ENCODE measurements around the gene MSL3B.

Gene MSL3B

GRCh38 chr2:233866479-233866878 is 1.7 kb downstream of the MSL3B start:
- Mint-ChIP-seq H3K36me3 (ENCODE audit: low read depth) (peaks cover 15% of the 10 kb centered on the region), H3K4me1 (ENCODE audit: low read depth) (peaks cover 3% of the 10 kb centered on the region), H3K9me3 (peaks cover 18% of the 10 kb centered on the region), H3K27me3 (ENCODE audit: low read depth) (peaks cover 7% of the 10 kb centered on the region), H3K4me3 (no peak overlapping the region), H3K27ac (no peak overlapping the region)
- intact Hi-C loops (cut with micrococcal nuclease), result no loop called here
- CTCF ChIA-PET, result interaction anchor here (3.1 kb wide), 1 partner anchor 9 kb away, joined by 15 read pairs; no protein-coding TSS in a partner anchor
- DNase-seq, result no peak

GRCh38 chr2:233865838-233866237 is 2.3 kb downstream of the MSL3B start:
- CTCF ChIA-PET, result interaction anchor here (0.6 to 3.1 kb wide), 2 partner anchors 8 to 256 kb away, joined by 4 to 15 read pairs; no protein-coding TSS in a partner anchor
- Mint-ChIP-seq H3K36me3 (ENCODE audit: low read depth) (peaks cover 15% of the 10 kb centered on the region), H3K9me3 (peaks cover 18% of the 10 kb centered on the region), H3K27ac (no peak overlapping the region), H3K4me3 (no peak overlapping the region), H3K27me3 (ENCODE audit: low read depth) (peaks cover 2% of the 10 kb centered on the region), H3K4me1 (ENCODE audit: low read depth) (peaks cover 3% of the 10 kb centered on the region)
- intact Hi-C loops (cut with micrococcal nuclease), result no loop called here
- DNase-seq, result no peak

- peaks cover 15% of the 10 kb centered on the region for H3K9me3 Mint-ChIP-seq
Observed at GRCh38 chr2:233862261-233862768, 5.9 kb downstream of the MSL3B start.

GRCh38 chr2:233858331-233858730 is 9.9 kb downstream of the MSL3B start:
- Mint-ChIP-seq H3K4me3 (no peak overlapping the region), H3K4me1 (ENCODE audit: low read depth) (peaks cover 9% of the 10 kb centered on the region), H3K27me3 (ENCODE audit: low read depth) (peaks cover 3% of the 10 kb centered on the region), H3K27ac (no peak overlapping the region), H3K9me3 (no peaks in the 10 kb centered on the region), H3K36me3 (ENCODE audit: low read depth) (peaks cover 12% of the 10 kb centered on the region)
- DNase-seq, result no peak
- intact Hi-C loops (cut with micrococcal nuclease), result loop anchor here (10.0 kb wide), 2 partner anchors 504 to 774 kb away; partner anchors contain the start of gene DGKD
- CTCF ChIA-PET, result interaction anchor here (0.6 to 2.0 kb wide), 7 partner anchors 8 to 96 kb away, joined by 3 to 15 read pairs (median 3); partner anchors contain the start of genes MSL3B and TRPM8

More at GRCh38 chr2:233862261-233862768, 5.9 kb downstream of the MSL3B start:
- no peak for DNase-seq
- Mint-ChIP-seq H3K27me3 (ENCODE audit: low read depth) (no peaks in the 10 kb centered on the region), H3K4me1 (ENCODE audit: low read depth) (no peaks in the 10 kb centered on the region), H3K36me3 (ENCODE audit: low read depth) (peaks cover 9% of the 10 kb centered on the region), H3K4me3 (no peak overlapping the region), H3K27ac (no peak overlapping the region)
- intact Hi-C loops (cut with micrococcal nuclease), result no loop called here
- CTCF ChIA-PET, result interaction anchor here (1.2 kb wide), 1 partner anchor 159 kb away, joined by 3 read pairs; no protein-coding TSS in a partner anchor

- H3K27ac Mint-ChIP-seq, result no peak overlapping the region
- H3K4me1 Mint-ChIP-seq (ENCODE audit: low read depth), result peaks cover 12% of the 10 kb centered on the region
- CTCF ChIA-PET, result interaction anchor here (0.6 to 2.0 kb wide), 8 partner anchors 9 to 601 kb away, joined by 3 to 15 read pairs (median 3); partner anchors contain the start of genes MSL3B and TRPM8
- H3K36me3 Mint-ChIP-seq (ENCODE audit: low read depth), result peaks cover 19% of the 10 kb centered on the region
- H3K27me3 Mint-ChIP-seq (ENCODE audit: low read depth), result peaks cover 4% of the 10 kb centered on the region
- peak; percentile 68 for DNase-seq
- no peak overlapping the region for H3K4me3 Mint-ChIP-seq
- no peaks in the 10 kb centered on the region for H3K9me3 Mint-ChIP-seq
- intact Hi-C loops (cut with micrococcal nuclease), result loop anchor here (10.0 kb wide), 2 partner anchors 503 to 773 kb away; partner anchors contain the start of gene DGKD
Observed at GRCh38 chr2:233857511-233858141, 10.6 kb downstream of the MSL3B start.

- peaks cover 7% of the 10 kb centered on the region for H3K27me3 Mint-ChIP-seq (ENCODE audit: low read depth)
- no peak overlapping the region for H3K27ac Mint-ChIP-seq
- intact Hi-C loops (cut with micrococcal nuclease), result loop anchor here (10.0 kb wide), 2 partner anchors 501 to 771 kb away; partner anchors contain the start of gene DGKD
- H3K36me3 Mint-ChIP-seq (ENCODE audit: low read depth), result peaks cover 32% of the 10 kb centered on the region
- peak; percentile 6 for DNase-seq
- no peak overlapping the region for H3K4me3 Mint-ChIP-seq
- H3K9me3 Mint-ChIP-seq, result no peaks in the 10 kb centered on the region
- CTCF ChIA-PET, result interaction anchor here (0.6 kb wide), 1 partner anchor 258 kb away, joined by 3 read pairs; no protein-coding TSS in a partner anchor
- peaks cover 17% of the 10 kb centered on the region for H3K4me1 Mint-ChIP-seq (ENCODE audit: low read depth)
Observed at GRCh38 chr2:233856184-233856583, 12.0 kb downstream of the MSL3B start.

GRCh38 chr2:233855345-233855744 is 12.8 kb downstream of the MSL3B start:
- H3K36me3 Mint-ChIP-seq (ENCODE audit: low read depth), result peaks cover 39% of the 10 kb centered on the region
- H3K4me3 Mint-ChIP-seq, result peak overlapping the region; percentile 93
- H3K27ac Mint-ChIP-seq, result no peak overlapping the region
- intact Hi-C loops (cut with micrococcal nuclease), result loop anchor here (2.0 to 10.0 kb wide), 3 partner anchors 501 to 771 kb away; partner anchors contain the start of gene DGKD
- no peaks in the 10 kb centered on the region for H3K9me3 Mint-ChIP-seq
- peaks cover 17% of the 10 kb centered on the region for H3K4me1 Mint-ChIP-seq (ENCODE audit: low read depth)
- CTCF ChIA-PET, result interaction anchor here (0.6 kb wide), 1 partner anchor 257 kb away, joined by 3 read pairs; no protein-coding TSS in a partner anchor
- peaks cover 7% of the 10 kb centered on the region for H3K27me3 Mint-ChIP-seq (ENCODE audit: low read depth)
- peak; percentile 7 for DNase-seq

GRCh38 chr2:233854241-233854981 is 13.8 kb downstream of the MSL3B start, which contains the start of gene HJURP:
Gene HJURP, minus strand, starts transcription at chr2:233854535. Its CDS starts 35 bp downstream, at chr2:233854500.
- intact Hi-C loops (cut with micrococcal nuclease), result loop anchor here (1.0 to 10.0 kb wide), 9 partner anchors 14 to 1157 kb away; partner anchors contain the start of genes DGKD, GIGYF2, MSL3B and USP40

GRCh38 chr2:233853883-233854240 is 14.3 kb downstream of the MSL3B start:
- DNase-seq, result peak; percentile 15
- Mint-ChIP-seq H3K4me1 (ENCODE audit: low read depth) (peaks cover 17% of the 10 kb centered on the region), H3K27me3 (ENCODE audit: low read depth) (peaks cover 7% of the 10 kb centered on the region), H3K27ac (peak overlapping the region; percentile 95), H3K4me3 (peak overlapping the region; percentile 93), H3K36me3 (ENCODE audit: low read depth) (peaks cover 54% of the 10 kb centered on the region), H3K9me3 (no peaks in the 10 kb centered on the region)
- CTCF ChIA-PET, result interaction anchor here (1.0 kb wide), 1 partner anchor 692 kb away, joined by 3 read pairs; no protein-coding TSS in a partner anchor
- intact Hi-C loops (cut with micrococcal nuclease), result loop anchor here (1.0 to 10.0 kb wide), 9 partner anchors 14 to 1157 kb away; partner anchors contain the start of genes DGKD, GIGYF2, MSL3B and USP40

More at GRCh38 chr2:233854241-233854981, 13.8 kb downstream of the MSL3B start, which contains the start of gene HJURP:
- CTCF ChIA-PET, result interaction anchor here (0.7 to 0.9 kb wide), 2 partner anchors 23 to 451 kb away, joined by 3 read pairs; no protein-coding TSS in a partner anchor
- peak; percentile 98 for DNase-seq
- H3K4me1 Mint-ChIP-seq (ENCODE audit: low read depth), result peaks cover 17% of the 10 kb centered on the region
- peaks cover 48% of the 10 kb centered on the region for H3K36me3 Mint-ChIP-seq (ENCODE audit: low read depth)
- peak within 1 kb of the TSS; percentile 93 for H3K4me3 Mint-ChIP-seq
- H3K27me3 Mint-ChIP-seq (ENCODE audit: low read depth), result peaks cover 7% of the 10 kb centered on the region
- peak within 1 kb of the TSS; percentile 95 for H3K27ac Mint-ChIP-seq
- no peaks in the 10 kb centered on the region for H3K9me3 Mint-ChIP-seq

- Mint-ChIP-seq H3K36me3 (ENCODE audit: low read depth) (peaks cover 59% of the 10 kb centered on the region), H3K27ac (peak overlapping the region; percentile 95), H3K4me1 (ENCODE audit: low read depth) (peaks cover 17% of the 10 kb centered on the region), H3K9me3 (no peaks in the 10 kb centered on the region), H3K4me3 (peak overlapping the region; percentile 93), H3K27me3 (ENCODE audit: low read depth) (peaks cover 7% of the 10 kb centered on the region)
- intact Hi-C loops (cut with micrococcal nuclease), result loop anchor here (5.0 to 10.0 kb wide), 5 partner anchors 436 to 1156 kb away; partner anchors contain the start of genes DGKD and GIGYF2
- peak; percentile 6 for DNase-seq
- CTCF ChIA-PET, result interaction anchor here (1.0 kb wide), 1 partner anchor 692 kb away, joined by 3 read pairs; no protein-coding TSS in a partner anchor
Observed at GRCh38 chr2:233853353-233853752, 14.8 kb downstream of the MSL3B start.

- intact Hi-C loops (cut with micrococcal nuclease), result loop anchor here (5.0 to 10.0 kb wide), 5 partner anchors 435 to 1155 kb away; partner anchors contain the start of genes DGKD and GIGYF2
- H3K27me3 Mint-ChIP-seq (ENCODE audit: low read depth), result peaks cover 7% of the 10 kb centered on the region
- peak overlapping the region; percentile 93 for H3K4me3 Mint-ChIP-seq
- H3K27ac Mint-ChIP-seq, result no peak overlapping the region
- no peaks in the 10 kb centered on the region for H3K9me3 Mint-ChIP-seq
- H3K4me1 Mint-ChIP-seq (ENCODE audit: low read depth), result peaks cover 17% of the 10 kb centered on the region
- CTCF ChIA-PET, result no interaction called here
- peaks cover 70% of the 10 kb centered on the region for H3K36me3 Mint-ChIP-seq (ENCODE audit: low read depth)
- no peak for DNase-seq
Observed at GRCh38 chr2:233852056-233852455, 16.1 kb downstream of the MSL3B start.

All from activated naive CD4-positive, alpha-beta T cell treated with anti-CD3 and anti-CD28 coated beads for 36 hours (primary cell).